Esophagus muscularis mucosa (tissue), 4 donors: Measurements from ENCODE around the gene SBNO2. TPM values are rescaled to one million over a fixed set of nuclear protein-coding genes. Genes with fewer than 3 reads are reported as not detected.

ENCODE experiments used
- DNase-seq: peaks from one replicate; pipeline ENCODE4 v3.0.0-alpha.2; 2017; ENCODE audit errors: extremely low spot score
- H3K27ac ChIP-seq, 4 donors: fragments of 200-600 bp; sonication (generic); replicated peaks in 1 of 4; 1 replicate in 3 of 4; 2 replicates in 1 of 4; pipeline ENCODE4 v1.5.1; 2016 to 2019; ENCODE audit warnings: mild to moderate bottlenecking in 1 of 4
- H3K27me3 ChIP-seq, 4 donors: fragments of 200-600 bp; sonication (generic); one replicate each; pipeline versions ENCODE4 v1.5.1 to v1.6.0; 2016 to 2019
- H3K36me3 ChIP-seq, 4 donors: fragments of 200-600 bp; sonication (generic); one replicate each; pipeline ENCODE4 v1.5.1; 2016 to 2019
- H3K4me1 ChIP-seq, 4 donors: fragments of 200-600 bp; sonication (generic); one replicate each; pipeline ENCODE4 v1.5.1; 2016 to 2019
- H3K4me3 ChIP-seq, 4 donors: fragments of 200-600 bp; sonication (generic); 1 replicate in 2 of 4; 2 replicates in 2 of 4; pipeline ENCODE4 v1.5.1; 2016 to 2019; ENCODE audit warnings: mild to moderate bottlenecking in 4 of 4, moderate library complexity in 1 of 4
- H3K9me3 ChIP-seq, 4 donors: fragments of 200-600 bp; sonication (generic); 1 replicate in 3 of 4; 2 replicates in 1 of 4; pipeline ENCODE4 v1.5.1; 2016 to 2019
- EP300 ChIP-seq: sonication (generic); formaldehyde crosslinking; IDR thresholded peaks from one replicate; pipeline ENCODE4 v1.6.1; 2017; ENCODE audit warnings: antibody characterized with exemption
- POLR2A ChIP-seq: fragments of 450-650 bp; IDR thresholded peaks from one replicate; pipeline ENCODE4 v1.6.1; 2017; ENCODE audit warnings: antibody characterized with exemption, moderate library complexity, mild to moderate bottlenecking, low read depth
- POLR2AphosphoS5 ChIP-seq, 2 donors: sonication (generic); formaldehyde crosslinking; IDR thresholded peaks; one replicate each; pipeline ENCODE4 v1.6.1; 2017; ENCODE audit warnings: antibody characterized with exemption in 2 of 2
- WGBS: methylation state at CpG from one replicate; pipeline ENCODE4 v1.1.5; 2018; 5-methylcytosine and 5-hydroxymethylcytosine counted together
- intact Hi-C: fragments of 100-400 bp; cut with DNase I; formaldehyde crosslinking; loops from one replicate; pipeline ENCODE4 v1.15.1; 2023
- total RNA-seq, 4 donors: library from RNA; depleted of rRNA; stranded (reverse); fragments of >200 nt; gene quantifications; one replicate each; pipeline versions ENCODE4 v1.1.0 to v1.2.1, GENCODE V29; 2016
- TF ChIP-seq, protein P1 (sequence below), 3 experiments: fragments of 200-600 bp in 2 of 3; fragments of 450-650 bp in 1 of 3; sonication (generic) in 2 of 3; IDR thresholded peaks; one replicate each; pipeline ENCODE4 v1.5.1; 2017 to 2019; ENCODE audit warnings: antibody characterized with exemption in 3 of 3, mild to moderate bottlenecking in 2 of 3, moderate library complexity in 1 of 3

The SBNO2 gene
- total RNA-seq, 4 donors from 2014 or later: 16.2 to 141 (median 30.5) TPM

DNA sequence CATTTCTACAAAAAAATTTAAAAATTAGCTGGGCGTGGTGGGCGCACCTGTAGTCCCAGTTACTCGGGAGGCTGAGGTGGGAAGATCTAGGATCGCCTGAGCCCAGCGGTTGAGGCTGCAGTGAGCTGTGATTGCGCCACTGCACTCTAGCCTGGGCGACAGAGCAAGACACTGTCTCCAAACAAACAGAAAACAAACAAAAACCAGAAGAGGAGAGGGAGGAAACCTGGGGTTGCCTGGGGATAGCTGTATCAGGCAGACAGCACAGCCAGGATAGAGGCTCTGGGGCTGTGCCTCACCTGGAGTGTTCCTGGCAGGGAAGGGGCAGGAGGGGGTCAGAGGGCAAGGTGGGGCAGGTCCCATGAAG is 76.3 kb downstream of the SBNO2 start:
- Histone ChIP-seq H3K4me1 (peaks cover 61 to 73% (median 70%) of the 10 kb centered on the region in 4 donors), H3K9me3 (no peaks in the 10 kb centered on the region), H3K36me3 (peaks cover 0 to 11% (median 8%) of the 10 kb centered on the region in 4 donors), H3K27ac (peak overlapping the region in 2 of 4 donors; percentile 95 to 100), H3K4me3 (no peak overlapping the region), H3K27me3 (no peaks in the 10 kb centered on the region)
- no peak for TF ChIP-seq POLR2A
- TF ChIP-seq POLR2AphosphoS5 (IDR thresholded peaks at IDR 0.05): no peak
- TF ChIP-seq, protein P1, sequence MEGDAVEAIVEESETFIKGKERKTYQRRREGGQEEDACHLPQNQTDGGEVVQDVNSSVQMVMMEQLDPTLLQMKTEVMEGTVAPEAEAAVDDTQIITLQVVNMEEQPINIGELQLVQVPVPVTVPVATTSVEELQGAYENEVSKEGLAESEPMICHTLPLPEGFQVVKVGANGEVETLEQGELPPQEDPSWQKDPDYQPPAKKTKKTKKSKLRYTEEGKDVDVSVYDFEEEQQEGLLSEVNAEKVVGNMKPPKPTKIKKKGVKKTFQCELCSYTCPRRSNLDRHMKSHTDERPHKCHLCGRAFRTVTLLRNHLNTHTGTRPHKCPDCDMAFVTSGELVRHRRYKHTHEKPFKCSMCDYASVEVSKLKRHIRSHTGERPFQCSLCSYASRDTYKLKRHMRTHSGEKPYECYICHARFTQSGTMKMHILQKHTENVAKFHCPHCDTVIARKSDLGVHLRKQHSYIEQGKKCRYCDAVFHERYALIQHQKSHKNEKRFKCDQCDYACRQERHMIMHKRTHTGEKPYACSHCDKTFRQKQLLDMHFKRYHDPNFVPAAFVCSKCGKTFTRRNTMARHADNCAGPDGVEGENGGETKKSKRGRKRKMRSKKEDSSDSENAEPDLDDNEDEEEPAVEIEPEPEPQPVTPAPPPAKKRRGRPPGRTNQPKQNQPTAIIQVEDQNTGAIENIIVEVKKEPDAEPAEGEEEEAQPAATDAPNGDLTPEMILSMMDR (IDR thresholded peaks at IDR 0.05): no peak
- TF ChIP-seq EP300: no peak
- no peak for DNase-seq
- WGBS: 88% methylated on average over 7 of the region's 7 CpGs
- intact Hi-C loops: no loop called here

DNA sequence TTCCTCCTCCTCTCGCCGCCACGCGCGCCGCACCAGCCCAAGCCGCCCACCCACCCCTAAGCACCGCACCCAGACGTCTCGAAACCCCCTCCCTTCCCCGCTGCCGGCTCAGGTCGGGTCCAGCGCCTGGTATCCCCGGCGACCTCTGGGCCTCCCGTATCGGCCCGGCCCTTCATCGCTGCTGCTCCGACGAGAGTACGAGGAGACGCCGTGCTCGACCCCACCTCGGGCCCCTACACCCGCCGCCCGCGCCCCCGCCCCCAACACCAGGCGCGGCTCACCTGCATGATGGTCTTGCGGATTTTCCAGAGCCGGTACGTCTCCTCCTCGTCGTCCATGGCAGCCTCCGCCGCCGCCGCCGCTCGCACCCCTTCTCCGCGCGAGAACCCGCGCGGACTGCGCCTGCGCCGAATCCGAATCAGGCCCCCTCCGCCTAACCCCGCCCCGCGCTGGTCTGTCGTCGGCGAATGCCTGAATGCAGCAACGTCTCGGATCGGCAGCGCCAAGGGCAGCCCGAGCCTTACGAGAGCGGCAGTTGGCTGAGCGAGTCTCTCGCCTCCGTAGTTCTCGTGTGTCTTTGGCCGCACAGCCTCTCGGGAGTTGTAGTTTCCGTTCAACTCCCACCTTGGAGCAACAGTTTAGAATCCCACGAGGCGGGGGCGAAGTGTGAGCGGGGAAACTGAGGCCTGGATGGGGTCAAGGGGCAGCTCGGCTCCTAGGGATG is 78.9 kb downstream of the SBNO2 start, which contains the start of gene POLR2E:
POLR2E (minus strand) TSS at position 398 of the 724 bp plus-strand sequence; CDS start at position 338, 60 bp downstream.
- TF ChIP-seq POLR2AphosphoS5 (IDR thresholded peaks at IDR 0.05) (peak; percentile 93 to 97), POLR2A (peak; percentile 58)
- TF ChIP-seq, protein P1 (IDR thresholded peaks at IDR 0.05): no peak
- Histone ChIP-seq H3K27me3 (no peaks in the 10 kb centered on the region), H3K9me3 (no peaks in the 10 kb centered on the region), H3K4me3 (peak within 1 kb of the TSS; percentile 70 to 99 (median 87)), H3K4me1 (peaks cover 35 to 54% (median 47%) of the 10 kb centered on the region in 4 donors), H3K27ac (peak within 1 kb of the TSS; percentile 73 to 83 (median 77)), H3K36me3 (peaks cover 7 to 38% (median 34%) of the 10 kb centered on the region in 4 donors)
- intact Hi-C loops: loop anchor here (5.0 kb wide), 1 partner anchor 53 kb away; the partner anchor contains the start of gene ABCA7
- DNase-seq: peak; percentile 99
- WGBS: under 1% methylated on average over 21 of the region's 81 CpGs

DNA sequence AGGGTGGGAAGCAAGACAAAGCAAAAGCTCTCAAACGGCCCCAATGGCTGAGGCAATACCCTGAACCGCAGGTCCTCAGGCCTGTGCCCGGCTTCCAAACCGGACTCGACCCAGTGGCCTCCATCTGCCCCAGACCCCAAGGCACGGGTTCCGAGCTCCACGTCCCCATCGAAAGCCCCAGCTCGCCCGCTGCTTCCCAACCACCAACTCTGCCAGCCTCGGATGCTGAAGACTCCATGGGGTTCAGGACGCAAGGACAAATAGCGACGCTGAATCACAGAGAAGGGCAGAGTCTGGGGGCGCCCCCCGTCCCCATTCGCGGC is 79.5 kb downstream of the SBNO2 start:
- DNase-seq: no peak
- intact Hi-C loops: loop anchor here (5.0 kb wide), 1 partner anchor 52 kb away; the partner anchor contains the start of gene ABCA7
- Histone ChIP-seq H3K27me3 (no peaks in the 10 kb centered on the region), H3K36me3 (peaks cover 8 to 43% (median 39%) of the 10 kb centered on the region in 4 donors), H3K4me1 (peaks cover 29 to 51% (median 42%) of the 10 kb centered on the region in 4 donors), H3K27ac (peak overlapping the region; percentile 73 to 83 (median 77)), H3K4me3 (peak overlapping the region; percentile 70 to 99 (median 87)), H3K9me3 (no peaks in the 10 kb centered on the region)
- TF ChIP-seq POLR2AphosphoS5 (IDR thresholded peaks at IDR 0.05) (no peak), POLR2A (no peak)
- 3% methylated on average over 8 of the region's 19 CpGs for WGBS

DNA sequence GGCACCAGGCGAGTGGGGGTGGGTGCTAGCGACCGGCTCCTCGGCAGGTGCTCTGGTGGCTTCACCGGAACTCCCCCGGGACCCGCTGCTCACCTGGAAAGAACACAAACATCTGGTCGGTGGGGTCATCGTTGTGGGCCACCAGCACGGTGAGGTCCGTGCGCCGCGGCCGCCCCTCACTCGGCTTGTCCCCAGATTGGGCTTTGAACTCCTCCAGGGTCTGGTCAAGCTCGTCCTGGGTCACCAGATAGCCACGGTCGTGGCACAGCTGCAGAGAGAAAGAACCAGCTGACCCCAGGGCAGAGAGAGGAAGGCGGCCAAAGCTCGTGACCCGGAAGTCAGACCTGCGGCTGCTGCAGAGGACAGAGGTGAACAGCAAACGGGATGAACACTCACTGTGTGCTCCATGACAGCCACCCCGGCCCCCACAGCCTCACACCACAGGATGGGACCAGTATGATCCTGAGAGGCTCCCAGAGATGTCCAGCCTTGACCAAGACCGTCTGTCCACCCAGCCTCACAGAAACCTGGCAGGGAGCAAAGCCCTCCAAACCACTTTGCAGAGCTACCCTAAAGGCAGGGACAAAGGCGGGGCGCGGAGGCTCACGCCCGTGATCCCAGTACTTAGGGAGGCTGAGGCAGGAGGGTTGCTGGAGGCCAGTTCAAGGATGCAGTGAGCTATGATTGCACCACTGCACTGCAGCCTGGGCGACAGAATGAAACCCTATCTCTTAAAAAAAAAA is 80.1 kb downstream of the SBNO2 start:
- Histone ChIP-seq H3K4me3 (peak overlapping the region; percentile 70 to 99 (median 87)), H3K27me3 (no peaks in the 10 kb centered on the region), H3K36me3 (peaks cover 13 to 49% (median 46%) of the 10 kb centered on the region in 4 donors), H3K4me1 (peaks cover 23 to 51% (median 38%) of the 10 kb centered on the region in 4 donors), H3K9me3 (no peaks in the 10 kb centered on the region), H3K27ac (peak overlapping the region in 1 of 4 donors; percentile 78)
- DNase-seq: no peak
- intact Hi-C loops: loop anchor here (5.0 kb wide), 1 partner anchor 52 kb away; the partner anchor contains the start of gene ABCA7
- WGBS: 69% methylated on average over 25 of the region's 32 CpGs
- no peak for TF ChIP-seq POLR2AphosphoS5 (IDR thresholded peaks at IDR 0.05)
- TF ChIP-seq POLR2A: no peak
- TF ChIP-seq EP300: no peak
- TF ChIP-seq, protein P1 (IDR thresholded peaks at IDR 0.05): no peak

DNA sequence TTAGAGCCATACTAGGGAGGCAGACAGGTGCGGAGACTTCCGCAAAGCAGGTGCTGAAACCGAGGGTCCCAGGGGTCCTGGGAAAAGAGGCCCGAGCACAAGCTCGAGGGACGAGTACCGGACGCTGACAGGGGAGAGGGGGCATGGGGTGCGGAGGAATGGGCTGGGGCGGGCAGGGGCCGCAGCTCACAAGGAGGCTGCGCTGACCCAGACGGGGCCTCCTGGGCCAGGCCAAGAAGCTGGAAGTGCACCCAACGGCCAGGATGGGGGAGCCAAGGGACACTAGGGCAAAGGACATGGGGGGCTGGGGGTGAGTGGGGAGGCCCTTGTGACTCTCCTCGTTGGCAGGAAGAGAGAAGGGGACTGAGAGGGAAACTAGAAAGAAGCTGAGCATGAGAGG is 80.7 kb downstream of the SBNO2 start:
- no peak for DNase-seq
- no peaks in the 10 kb centered on the region for H3K9me3 ChIP-seq
- WGBS: 88% methylated on average over 15 of the region's 15 CpGs
- peaks cover 13 to 56% (median 52%) of the 10 kb centered on the region in 4 donors for H3K36me3 ChIP-seq
- H3K4me3 ChIP-seq: peak overlapping the region in 1 of 4 donors; percentile 81
- intact Hi-C loops: loop anchor here (5.0 kb wide), 1 partner anchor 51 kb away; the partner anchor contains the start of gene ABCA7
- TF ChIP-seq, protein P1 (IDR thresholded peaks at IDR 0.05): no peak
- TF ChIP-seq POLR2A (no peak), POLR2AphosphoS5 (IDR thresholded peaks at IDR 0.05) (no peak), EP300 (no peak)
- H3K4me1 ChIP-seq: peaks cover 17 to 51% (median 38%) of the 10 kb centered on the region in 4 donors
- H3K27ac ChIP-seq: no peak overlapping the region
- H3K27me3 ChIP-seq: no peaks in the 10 kb centered on the region
